CD14-positive monocyte (primary cell): ENCODE data around the gene LRRC37A. TPM values are rescaled to one million over a fixed set of nuclear protein-coding genes. Genes with fewer than 3 reads are reported as not detected.
"Not testable (repeated sequence)": the region's sequence is repeated elsewhere in the genome, so short reads cannot be mapped to it uniquely, and the experiment has no call there.

ENCODE experiments used
- DNase-seq, 3 donors: peaks; one replicate each; pipeline ENCODE4 v3.0.0-alpha.2; 2011 to 2022
- H2AFZ ChIP-seq: 2 replicates; pipeline ENCODE4 v1.6.0; 2012; ENCODE audit warnings: mild to moderate bottlenecking, low read depth, low read length, inconsistent platforms; ENCODE audit not compliant: insufficient read depth, poor library complexity, severe bottlenecking
- H3K27ac ChIP-seq, 2 donors: 1 replicate in 1 of 2; 2 replicates in 1 of 2; pipeline ENCODE4 v1.5.1; 2012 to 2013; ENCODE audit warnings: low read length in 2 of 2, control low read depth in 1 of 2, inconsistent platforms in 1 of 2, low read depth in 1 of 2, mild to moderate bottlenecking in 1 of 2
- H3K27me3 ChIP-seq, 2 donors: one replicate each; pipeline versions ENCODE4 v1.6.0 to v1.6.1; 2011 to 2013; ENCODE audit warnings: low read length in 2 of 2; ENCODE audit not compliant: control insufficient read depth in 2 of 2, insufficient read depth in 2 of 2
- H3K36me3 ChIP-seq, 2 donors: replicated peaks in 1 of 2; 1 replicate in 1 of 2; 2 replicates in 1 of 2; pipeline versions ENCODE4 v1.5.1 to v1.6.1; 2012 to 2013; ENCODE audit warnings: low read length in 2 of 2, control low read depth in 1 of 2, inconsistent platforms in 1 of 2, mild to moderate bottlenecking in 1 of 2; ENCODE audit not compliant: insufficient read depth in 2 of 2, control insufficient read depth in 1 of 2
- H3K4me1 ChIP-seq, 2 donors: 1 replicate in 1 of 2; 2 replicates in 1 of 2; pipeline versions ENCODE4 v1.5.1 to v1.6.1; 2012 to 2013; ENCODE audit warnings: low read length in 2 of 2, control low read depth in 1 of 2, inconsistent platforms in 1 of 2, mild to moderate bottlenecking in 1 of 2, moderate library complexity in 1 of 2; ENCODE audit not compliant: insufficient read depth in 2 of 2, control insufficient read depth in 1 of 2
- H3K4me2 ChIP-seq: replicated peaks from 2 replicates; pipeline ENCODE3; 2012; ENCODE audit warnings: low read length, moderate library complexity, mild to moderate bottlenecking; ENCODE audit not compliant: poor library complexity, severe bottlenecking; ENCODE audit errors: extremely low read depth
- H3K4me3 ChIP-seq, 3 experiments: fragments of 200-600 bp in 1 of 3; sonication (generic) in 1 of 3; replicated peaks in 1 of 3; 1 replicate in 2 of 3; 2 replicates in 1 of 3; pipeline ENCODE4 v1.5.1; 2011 to 2013; ENCODE audit warnings: low read length in 3 of 3, mild to moderate bottlenecking in 3 of 3, control low read depth in 2 of 3, low read depth in 2 of 3, inconsistent platforms in 1 of 3, moderate library complexity in 1 of 3
- H3K79me2 ChIP-seq: 2 replicates; pipeline ENCODE4 v1.6.0; 2012; ENCODE audit warnings: mild to moderate bottlenecking, control low read depth, inconsistent platforms, low read length, moderate library complexity; ENCODE audit not compliant: insufficient read depth
- H3K9ac ChIP-seq: 2 replicates; pipeline ENCODE4 v1.6.0; 2017; ENCODE audit warnings: low read length, mild to moderate bottlenecking; ENCODE audit not compliant: insufficient read depth, poor library complexity, severe bottlenecking
- H3K9me3 ChIP-seq, 2 donors: replicated peaks in 1 of 2; 1 replicate in 1 of 2; 2 replicates in 1 of 2; pipeline versions ENCODE4 v1.5.1 to v1.6.1; 2012 to 2013; ENCODE audit warnings: low read length in 2 of 2, control low read depth in 1 of 2; ENCODE audit not compliant: control insufficient read depth in 1 of 2, insufficient read depth in 1 of 2
- H4K20me1 ChIP-seq: 2 replicates; pipeline ENCODE4 v1.6.0; 2012; ENCODE audit warnings: mild to moderate bottlenecking, low read length, control low read depth, moderate library complexity; ENCODE audit not compliant: insufficient read depth
- H3K27ac Mint-ChIP-seq, 7 donors: one replicate each; pipeline ENCODE4 v1.8.0; 2020; ENCODE audit warnings: mild to moderate bottlenecking in 7 of 7, mixed read lengths in 7 of 7, moderate library complexity in 6 of 7, inconsistent platforms in 2 of 7
- H3K27me3 Mint-ChIP-seq, 3 donors: one replicate each; pipeline ENCODE4 v1.8.0; 2021 to 2022; ENCODE audit warnings: low read depth in 3 of 3, mild to moderate bottlenecking in 3 of 3, mixed read lengths in 3 of 3, moderate library complexity in 3 of 3, inconsistent platforms in 1 of 3
- H3K36me3 Mint-ChIP-seq, 2 donors: one replicate each; pipeline ENCODE4 v1.8.0; 2020; ENCODE audit warnings: mixed read lengths in 2 of 2, inconsistent platforms in 1 of 2, mild to moderate bottlenecking in 1 of 2
- H3K4me1 Mint-ChIP-seq: one replicate; pipeline ENCODE4 v1.8.0; 2020; ENCODE audit warnings: mild to moderate bottlenecking, mixed read lengths
- H3K4me3 Mint-ChIP-seq, 2 donors: one replicate each; pipeline ENCODE4 v1.8.0; 2020; ENCODE audit warnings: mild to moderate bottlenecking in 2 of 2, mixed read lengths in 2 of 2, moderate library complexity in 1 of 2
- H3K9me3 Mint-ChIP-seq, 7 donors: one replicate each; pipeline ENCODE4 v1.8.0; 2020 to 2022; ENCODE audit warnings: mixed read lengths in 7 of 7, mild to moderate bottlenecking in 6 of 7, moderate library complexity in 6 of 7, inconsistent platforms in 2 of 7
- WGBS: methylation state at CpG from one replicate; pipeline ENCODE4 v1.1.5; 2013; ENCODE audit warnings: missing lambda C conversion rate; ENCODE audit not compliant: insufficient coverage; 5-methylcytosine and 5-hydroxymethylcytosine counted together
- intact Hi-C, 2 donors: fragments of 100-400 bp; cut with micrococcal nuclease; formaldehyde crosslinking; loops; one replicate each; pipeline versions ENCODE4 v1.15.0 to v1.15.1; 2023
- polyA plus RNA-seq, 3 donors: library from polyadenylated mRNA; depleted of rRNA in 1 of 3; unstranded in 2 of 3; stranded (reverse) in 1 of 3; fragments of 300-500 nt in 2 of 3; fragments of >200 nt in 1 of 3; fragmentation: Illumina TruSeq in 2 of 3; gene quantifications; 1 replicate in 2 of 3; 2 replicates in 1 of 3; pipeline ENCODE4 v1.2.3, GENCODE V29; 2012 to 2021

The LRRC37A gene
- polyA plus RNA-seq, 3 donors: 0.23 to 2.1 (median 0.38) TPM

- not testable (repeated sequence) for H3K27ac ChIP-seq, H3K9ac ChIP-seq, H3K4me3 ChIP-seq, H3K27ac Mint-ChIP-seq, H3K36me3 ChIP-seq, H3K27me3 Mint-ChIP-seq, H3K9me3 Mint-ChIP-seq, H3K36me3 Mint-ChIP-seq, H3K9me3 ChIP-seq, H3K27me3 ChIP-seq, H4K20me1 ChIP-seq, DNase-seq, H3K4me3 Mint-ChIP-seq, H3K4me1 Mint-ChIP-seq, H3K79me2 ChIP-seq, H3K4me1 ChIP-seq, H3K4me2 ChIP-seq, H2AFZ ChIP-seq
- 100% methylated on average over 1 of the region's 4 CpGs for WGBS
- intact Hi-C loops: loop anchor here in 1 of 2 donors (10.0 kb wide), 1 partner anchor 87 kb away; the partner anchor contains the start of gene KANSL1
Observed at GRCh38 chr17:46281336-46281735, 13.6 kb upstream of the LRRC37A start.

DNA sequence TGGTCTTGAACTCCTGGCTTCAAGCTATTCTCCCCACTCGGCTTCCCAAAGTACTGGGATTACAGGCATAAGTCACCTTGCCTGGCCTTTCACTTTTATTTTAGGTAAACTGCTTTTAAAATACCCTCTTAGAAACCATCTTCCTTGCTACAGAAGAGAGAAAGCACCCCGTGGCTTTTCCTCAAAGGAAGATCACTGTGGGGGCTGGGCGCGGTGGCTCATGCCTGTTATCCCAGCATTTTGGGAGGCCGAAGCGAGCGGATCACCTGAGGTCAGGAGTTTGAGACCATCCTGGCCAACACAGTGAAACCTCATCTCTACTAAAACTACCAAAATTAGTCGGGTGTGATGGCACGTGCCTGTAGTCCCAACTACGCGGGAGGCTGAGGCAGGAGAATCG, 12.3 kb upstream of the LRRC37A start:
- intact Hi-C loops: loop anchor here in 1 of 2 donors (10.0 kb wide), 1 partner anchor 88 kb away; the partner anchor contains the start of gene KANSL1
- H3K36me3 Mint-ChIP-seq, H3K9me3 ChIP-seq, H3K27me3 ChIP-seq, H3K4me3 ChIP-seq, H3K9me3 Mint-ChIP-seq, H3K27ac Mint-ChIP-seq, H3K9ac ChIP-seq, H3K36me3 ChIP-seq, H4K20me1 ChIP-seq, H3K4me1 Mint-ChIP-seq, H3K4me2 ChIP-seq, H2AFZ ChIP-seq, H3K4me3 Mint-ChIP-seq, H3K79me2 ChIP-seq, H3K27me3 Mint-ChIP-seq, H3K4me1 ChIP-seq, H3K27ac ChIP-seq, DNase-seq: not testable (repeated sequence)
- 97% methylated on average over 4 of the region's 12 CpGs for WGBS

DNA sequence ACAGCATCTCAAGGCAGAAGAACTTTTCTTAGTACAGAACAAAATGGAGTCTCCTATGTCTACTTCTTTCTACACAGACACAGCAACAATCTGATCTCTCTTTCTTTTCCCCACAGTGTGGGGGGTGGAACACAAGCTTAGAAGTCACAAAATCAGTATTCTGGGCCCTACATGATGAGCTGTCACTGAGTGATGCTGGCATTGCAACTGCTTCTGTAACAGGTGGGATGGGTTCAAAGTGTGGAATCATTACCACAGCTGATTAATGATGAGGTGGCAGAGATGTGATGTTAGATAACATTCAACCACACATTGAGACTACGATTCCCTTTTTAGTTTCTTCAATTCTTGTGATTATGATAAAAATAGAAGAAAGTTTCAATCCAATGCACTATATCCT, 10.5 kb upstream of the LRRC37A start:
- H3K27me3 ChIP-seq, H3K4me3 ChIP-seq, H3K4me1 Mint-ChIP-seq, H3K27me3 Mint-ChIP-seq, H3K79me2 ChIP-seq, H4K20me1 ChIP-seq, DNase-seq, H3K9me3 Mint-ChIP-seq, H3K27ac Mint-ChIP-seq, H3K4me3 Mint-ChIP-seq, H3K4me1 ChIP-seq, H3K36me3 Mint-ChIP-seq, H3K9ac ChIP-seq, H3K36me3 ChIP-seq, H3K4me2 ChIP-seq, H2AFZ ChIP-seq, H3K9me3 ChIP-seq, H3K27ac ChIP-seq: not testable (repeated sequence)
- no CpG with 5 or more reads among the region's 1 CpG for WGBS
- intact Hi-C loops: loop anchor here in 1 of 2 donors (10.0 kb wide), 1 partner anchor 90 kb away; the partner anchor contains the start of gene KANSL1

GRCh38 chr17:46285500-46285899, 9.4 kb upstream of the LRRC37A start:
- H3K27me3 Mint-ChIP-seq, H3K9me3 Mint-ChIP-seq, H4K20me1 ChIP-seq, DNase-seq, H3K79me2 ChIP-seq, H3K27me3 ChIP-seq, H3K4me1 ChIP-seq, H3K27ac Mint-ChIP-seq, H3K9me3 ChIP-seq, H3K4me2 ChIP-seq, H3K4me3 Mint-ChIP-seq, H2AFZ ChIP-seq, H3K36me3 ChIP-seq, H3K9ac ChIP-seq, H3K36me3 Mint-ChIP-seq, H3K27ac ChIP-seq, H3K4me3 ChIP-seq: not testable (repeated sequence)
- peaks cover 11% of the 10 kb centered on the region for H3K4me1 Mint-ChIP-seq
- intact Hi-C loops: loop anchor here in 1 of 2 donors (10.0 kb wide), 1 partner anchor 91 kb away; the partner anchor contains the start of gene KANSL1
- no CpG with 5 or more reads among the region's 2 CpGs for WGBS
